ENCODE results near the gene TMC7. TPM values are rescaled to one million over a fixed set of nuclear protein-coding genes. Genes with fewer than 3 reads are reported as not detected.

Gene TMC7
- total and polyA plus RNA-seq, 9 of the 15 experiments (the other 6 are each of a cell fraction or from before 2014, with no cell fraction given): 0.08 to 2.0 (median 1.5) TPM

GRCh38 chr16:19086322-19087199 lies 102.8 kb downstream of the TMC7 start (continued):
- peak; percentile 14 for TF ChIP-seq MGA (IDR thresholded peaks at IDR 0.05)
- peak; percentile 66 for TF ChIP-seq MAX (CRISPR knock-in tag; IDR thresholded peaks at IDR 0.05)
- TF ChIP-seq ATF7 (IDR thresholded peaks at IDR 0.05): peak; percentile 62; the same call in 1 of the 2 replicates
- no peak for TF ChIP-seq RHOXF2B (CRISPR knock-in tag; conservative IDR thresholded peaks at IDR 0.05)
- TF ChIP-seq MITF (IDR thresholded peaks at IDR 0.05): no peak
- no peak for TF ChIP-seq HNRNPLL (IDR thresholded peaks at IDR 0.05; ENCODE audit: low read depth, low read length, poor library complexity, severe bottlenecking)
- TF ChIP-seq FOXK1 (CRISPR knock-in tag; IDR thresholded peaks at IDR 0.05; ENCODE audit: borderline replicate concordance): no peak
- 0 out of 4 replicates have a peak, but pooled peaks of 1 of the 2 experiments have one; percentile 45 for TF ChIP-seq UBTF (IDR thresholded peaks at IDR 0.05; ENCODE audit: borderline replicate concordance in 1 of 2, low read depth in 2 of 2, low read length in 2 of 2)

All from K562 (cell line).